Measurements from ENCODE around the gene INO80E. TPM values are rescaled to one million over a fixed set of nuclear protein-coding genes. Genes with fewer than 3 reads are reported as not detected.
A peak's percentile ranks its signal among the peaks of the same experiment; 100 is the strongest.

The INO80E gene
- total and polyA plus RNA-seq, 2 donors (not counting 1 experiment from before 2014, with no cell fraction given) = 103 to 113 TPM

DNA sequence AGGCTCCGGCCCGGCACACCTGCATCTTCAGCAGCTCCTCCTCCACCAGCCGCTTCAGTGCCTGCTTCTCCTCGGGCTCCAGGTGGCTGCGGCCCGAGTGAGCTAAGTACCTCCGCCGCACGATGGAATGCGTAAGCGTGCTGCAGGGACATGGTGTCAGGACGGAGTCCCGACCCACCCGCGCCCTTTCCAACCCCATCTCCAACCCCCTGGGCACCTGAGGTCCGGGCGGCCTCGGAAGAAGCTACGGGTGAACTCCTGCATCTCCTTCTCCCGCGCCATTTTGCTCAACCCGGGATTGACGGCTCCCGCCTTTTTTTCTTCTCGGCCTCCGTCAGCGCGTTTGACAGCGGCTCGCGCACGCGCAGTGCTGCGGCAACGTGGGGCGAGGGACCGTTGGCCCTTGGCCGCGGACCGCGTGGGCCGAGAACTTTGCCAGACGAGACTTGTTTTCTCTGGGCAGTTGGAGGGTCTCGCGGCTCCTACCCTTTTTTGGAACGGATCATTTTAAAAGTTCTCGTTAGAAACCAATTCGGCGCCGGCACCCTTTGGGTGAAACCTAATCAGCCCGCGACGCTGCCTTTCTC, 624 bp upstream of the INO80E start, which contains the start of gene HIRIP3:
TSS of gene HIRIP3 (minus strand) at position 294 of the 587 bp plus-strand sequence. CDS start at position 282, 12 bp downstream.
- POLR2A ChIA-PET = interaction anchor here (0.5 to 1.2 kb wide), 3 partner anchors 22 to 484 kb away, joined by 4 to 9 read pairs (median 8); partner anchors contain the start of gene TAOK2

More for the DNA sequence above, 624 bp upstream of the INO80E start, which contains the start of gene HIRIP3:
- under 1% methylated on average over 53 of the region's 53 CpGs for WGBS (ENCODE audit: insufficient coverage)
- CTCF ChIA-PET = interaction anchor here (1.0 to 1.4 kb wide), 2 partner anchors 10 to 699 kb away, joined by 3 to 4 read pairs; no protein-coding TSS in a partner anchor
- Histone ChIP-seq H3K4me2 (replicated peaks; ENCODE audit: low read depth, low read length, poor library complexity, severe bottlenecking) (peak within 1 kb of the TSS; percentile 83), H3K4me3 (ENCODE audit: control extremely low read depth in 1 of 5, extremely low read depth in 1 of 5, insufficient read depth in 1 of 5, low read depth in 2 of 5, low read length in 4 of 5) (peak within 1 kb of the TSS; percentile 89 to 100 (median 98)), H3K9ac (ENCODE audit: low read length) (peak within 1 kb of the TSS; percentile 97), H3K36me3 (replicated peaks in 1 of 2; ENCODE audit: control extremely low read depth in 1 of 2, control insufficient read depth in 1 of 2, extremely low read depth in 1 of 2, insufficient read depth in 2 of 2, low read length in 1 of 2) (peaks cover 0 to 38% of the 10 kb centered on the region in 2 experiments), H2AFZ (ENCODE audit: insufficient read depth, low read depth, low read length, poor library complexity, severe bottlenecking) (peak within 1 kb of the TSS; percentile 96), H4K20me1 (ENCODE audit: control insufficient read depth, insufficient read depth, low read length, poor library complexity, severe bottlenecking) (peaks cover 5% of the 10 kb centered on the region), H3K27ac (ENCODE audit: low read length in 2 of 2) (peak within 1 kb of the TSS; percentile 94 to 97), H3K9me3 (ENCODE audit: control extremely low read depth in 1 of 3, control insufficient read depth in 2 of 3, insufficient read depth in 1 of 3, low read length in 2 of 3) (no peaks in the 10 kb centered on the region), H3K4me1 (ENCODE audit: control insufficient read depth in 2 of 2, insufficient read depth in 2 of 2, low read length in 2 of 2) (peaks cover 15 to 22% of the 10 kb centered on the region in 2 donors), H3K27me3 (replicated peaks in 1 of 4; ENCODE audit: control extremely low read depth in 1 of 4, control insufficient read depth in 3 of 4, insufficient read depth in 4 of 4, low read length in 3 of 4) (no peaks in the 10 kb centered on the region), H3K79me2 (ENCODE audit: control insufficient read depth, insufficient read depth, low read length) (peaks cover 13% of the 10 kb centered on the region)
- DNase-seq = peak; percentile 93
- intact Hi-C loops (cut with micrococcal nuclease) = loop anchor here (2.0 to 5.0 kb wide), 2 partner anchors 69 to 662 kb away; partner anchors contain the start of genes ALDOA and FBRS
- Mint-ChIP-seq H3K9me3 (ENCODE audit: insufficient read depth) (no peaks in the 10 kb centered on the region), H3K27me3 (no peaks in the 10 kb centered on the region), H3K27ac (peak within 1 kb of the TSS; percentile 94), H3K4me3 (peak within 1 kb of the TSS; percentile 98), H3K4me1 (peaks cover 43% of the 10 kb centered on the region)
- no peak for TF ChIP-seq EZH2 (IDR thresholded peaks at IDR 0.05; ENCODE audit: borderline replicate concordance, insufficient read depth, low read depth, low read length, poor library complexity, severe bottlenecking)
- TF ChIP-seq CTCF (IDR thresholded peaks at IDR 0.05) = no peak
- peak; percentile 54 for ATAC-seq (ENCODE audit: low read depth)
